ENCODE measurements around the gene FAM131B. TPM values are rescaled to one million over a fixed set of nuclear protein-coding genes. Genes with fewer than 3 reads are reported as not detected.
"Not testable (repeated sequence)": the region's sequence is repeated elsewhere in the genome, so short reads cannot be mapped to it uniquely, and the experiment has no call there.

FAM131B gene
- total and polyA plus RNA-seq, 8 donors, result 0.60 to 2.3 (median 1.6) TPM

GRCh38 chr7:143408252-143408685 lies 45.8 kb upstream of the FAM131B start:
- intact Hi-C loops (cut with DNase I), result no loop called here

GRCh38 chr7:143407287-143408251 lies 45.1 kb upstream of the FAM131B start:
- H3K27me3 ChIP-seq, result peaks cover 0 to 14% of the 10 kb centered on the region in 2 donors
- peaks cover 12 to 62% of the 10 kb centered on the region in 2 donors for H3K4me1 ChIP-seq
- peak overlapping the region; percentile 35 to 47 for H3K4me3 ChIP-seq
- TF ChIP-seq CTCF (IDR thresholded peaks at IDR 0.05), result no peak
- no peaks in the 10 kb centered on the region for H3K9me3 ChIP-seq
- H3K27ac ChIP-seq, result no peak overlapping the region
- peak; percentile 9 for ATAC-seq
- no peaks in the 10 kb centered on the region for H3K36me3 ChIP-seq
- no peak for DNase-seq
- intact Hi-C loops (cut with DNase I), result no loop called here

More at GRCh38 chr7:143408252-143408685, 45.8 kb upstream of the FAM131B start:
- Histone ChIP-seq H3K9me3 (no peaks in the 10 kb centered on the region), H3K4me1 (peaks cover 12 to 69% of the 10 kb centered on the region in 2 donors), H3K27me3 (peaks cover 0 to 14% of the 10 kb centered on the region in 2 donors), H3K36me3 (no peaks in the 10 kb centered on the region), H3K27ac (no peak overlapping the region), H3K4me3 (peak overlapping the region; percentile 35 to 47)
- no peak for TF ChIP-seq CTCF (IDR thresholded peaks at IDR 0.05)
- ATAC-seq (peak; percentile 22), DNase-seq (no peak)

- Histone ChIP-seq H3K9me3 (no peaks in the 10 kb centered on the region), H3K4me3 (no peak overlapping the region), H3K4me1 (peaks cover 12 to 46% of the 10 kb centered on the region in 2 donors), H3K27ac (no peak overlapping the region), H3K36me3 (no peaks in the 10 kb centered on the region), H3K27me3 (peaks cover 0 to 14% of the 10 kb centered on the region in 2 donors)
- intact Hi-C loops (cut with DNase I), result no loop called here
- TF ChIP-seq CTCF (IDR thresholded peaks at IDR 0.05), result no peak
- DNase-seq, result no peak
- no peak for ATAC-seq
Measured at GRCh38 chr7:143406002-143406357, 43.5 kb upstream of the FAM131B start.

GRCh38 chr7:143405173-143406001 lies 42.9 kb upstream of the FAM131B start:
- Histone ChIP-seq H3K36me3 (no peaks in the 10 kb centered on the region), H3K27ac (peak overlapping the region in 1 of 2 donors; percentile 18), H3K9me3 (no peaks in the 10 kb centered on the region), H3K27me3 (peaks cover 0 to 14% of the 10 kb centered on the region in 2 donors), H3K4me1 (peaks cover 12 to 40% of the 10 kb centered on the region in 2 donors), H3K4me3 (no peak overlapping the region)
- ATAC-seq (no peak), DNase-seq (peak in 2 of 4 donors; percentile 94 to 95)
- intact Hi-C loops (cut with DNase I), result no loop called here
- no peak for TF ChIP-seq CTCF (IDR thresholded peaks at IDR 0.05)

GRCh38 chr7:143402233-143402632 lies 39.7 kb upstream of the FAM131B start:
- H3K4me3 ChIP-seq; H3K27ac ChIP-seq; H3K4me1 ChIP-seq; ATAC-seq; DNase-seq; H3K27me3 ChIP-seq; intact Hi-C loops (cut with DNase I); H3K9me3 ChIP-seq: not testable (repeated sequence)
- peaks cover 0 to 15% of the 10 kb centered on the region in 2 donors for H3K36me3 ChIP-seq

Data from left lung (tissue), 10 donors.